IMR-90 (cell line): ENCODE results near the gene ANO2. TPM values are rescaled to one million over a fixed set of nuclear protein-coding genes. Genes with fewer than 3 reads are reported as not detected.

Source experiments
- ATAC-seq: fragments of 200-7000 bp; cut with Tn5 transposase; 2 replicates; pipeline ENCODE4 v1.9.1; 2020; ENCODE audit warnings: low read depth, mild to moderate bottlenecking, moderate library complexity
- BruUV-seq: library from RNA; stranded (reverse); fragments of 400-500 nt; replicated peaks from 2 replicates; lab custom pipeline; 2021; lab: Mats Ljungman, UMichigan
- CTCF ChIA-PET: fragments of 300-600 bp; formaldehyde crosslinking; extraction: SDS; loops from one replicate; lab custom pipeline; 2021; ENCODE audit warnings: antibody characterized with exemption; lab: Yijun Ruan, JAX
- POLR2A ChIA-PET: fragments of 300-600 bp; sonication (Branson Sonifier 250); formaldehyde crosslinking; loops from one replicate; lab custom pipeline; 2022; ENCODE audit warnings: antibody characterized with exemption; ENCODE audit not compliant: unreplicated experiment; lab: Charles Lee
- DNase-seq: peaks from one replicate; pipeline ENCODE4 v3.0.0; 2013
- H2AFZ ChIP-seq: replicated peaks from 2 replicates; pipeline ENCODE3; 2013; ENCODE audit warnings: low read length, mild to moderate bottlenecking; ENCODE audit not compliant: poor library complexity
- H2AK5ac ChIP-seq: 2 replicates; pipeline ENCODE4 v1.6.1; 2013; ENCODE audit warnings: low read depth, low read length, inconsistent platforms
- H2AK9ac ChIP-seq: replicated peaks from 2 replicates; pipeline ENCODE3; 2013; ENCODE audit warnings: mild to moderate bottlenecking, low read depth, low read length, moderate library complexity; ENCODE audit not compliant: poor library complexity
- H2BK120ac ChIP-seq: 2 replicates; pipeline ENCODE4 v1.6.1; 2013; ENCODE audit warnings: low read depth, low read length, inconsistent platforms
- H2BK15ac ChIP-seq: 3 replicates; pipeline ENCODE4 v1.6.1; 2013; ENCODE audit warnings: low read depth, low read length, inconsistent platforms
- H2BK20ac ChIP-seq: 2 replicates; pipeline ENCODE4 v1.6.1; 2013; ENCODE audit warnings: low read depth, mild to moderate bottlenecking, inconsistent platforms, low read length, moderate library complexity
- H2BK5ac ChIP-seq: 2 replicates; pipeline ENCODE4 v1.6.1; 2013; ENCODE audit warnings: mild to moderate bottlenecking, low read depth, low read length, inconsistent platforms; ENCODE audit not compliant: poor library complexity, severe bottlenecking
- H3K14ac ChIP-seq: replicated peaks from 2 replicates; pipeline ENCODE4 v1.6.1; 2013; ENCODE audit warnings: low read depth, low read length, inconsistent platforms
- H3K18ac ChIP-seq: 2 replicates; pipeline ENCODE4 v1.6.1; 2013; ENCODE audit warnings: low read depth, low read length, control low read depth
- H3K23ac ChIP-seq: 2 replicates; pipeline ENCODE4 v1.6.1; 2013; ENCODE audit warnings: low read depth, low read length, inconsistent platforms
- H3K27ac ChIP-seq: 2 replicates; pipeline ENCODE4 v1.5.1; 2013; ENCODE audit warnings: mild to moderate bottlenecking, control low read depth, low read length; ENCODE audit not compliant: insufficient read depth
- H3K27me3 ChIP-seq: 2 replicates; pipeline ENCODE4 v1.6.1; 2013; ENCODE audit warnings: low read length; ENCODE audit not compliant: control insufficient read depth, insufficient read depth
- H3K36me3 ChIP-seq: 2 replicates; pipeline ENCODE4 v1.6.1; 2013; ENCODE audit warnings: low read length, mixed read lengths; ENCODE audit not compliant: control insufficient read depth, insufficient read depth
- H3K4ac ChIP-seq: 2 replicates; pipeline ENCODE4 v1.6.1; 2013; ENCODE audit warnings: low read depth, low read length, inconsistent platforms
- H3K4me1 ChIP-seq: 2 replicates; pipeline ENCODE4 v1.6.1; 2013; ENCODE audit warnings: low read length, mixed read lengths; ENCODE audit not compliant: control insufficient read depth, insufficient read depth
- H3K4me2 ChIP-seq: 2 replicates; pipeline ENCODE4 v1.6.1; 2013; ENCODE audit warnings: low read depth, mild to moderate bottlenecking, control low read depth, low read length, moderate library complexity
- H3K4me3 ChIP-seq: 2 replicates; pipeline ENCODE4 v1.5.1; 2013; ENCODE audit warnings: low read depth, mild to moderate bottlenecking, control low read depth, low read length, moderate library complexity; ENCODE audit not compliant: insufficient read depth
- H3K56ac ChIP-seq: 2 replicates; pipeline ENCODE4 v1.6.1; 2013; ENCODE audit warnings: low read length, inconsistent platforms; ENCODE audit not compliant: insufficient read depth; ENCODE audit errors: extremely low read depth
- H3K79me1 ChIP-seq, 2 experiments: 2 replicates each; pipeline ENCODE4 v1.6.1; 2013; ENCODE audit warnings: low read length in 2 of 2, inconsistent platforms in 1 of 2, low read depth in 1 of 2
- H3K9ac ChIP-seq: 2 replicates; pipeline ENCODE4 v1.6.1; 2013; ENCODE audit warnings: low read depth, low read length, control low read depth
- H3K9me1 ChIP-seq: 2 replicates; pipeline ENCODE4 v1.6.1; 2013; ENCODE audit warnings: low read length, inconsistent platforms; ENCODE audit not compliant: insufficient read depth
- H3K9me3 ChIP-seq: 2 replicates; pipeline ENCODE4 v1.6.1; 2013; ENCODE audit warnings: low read length; ENCODE audit not compliant: control insufficient read depth, insufficient read depth
- H4K20me1 ChIP-seq: 2 replicates; pipeline ENCODE4 v1.6.1; 2013; ENCODE audit warnings: low read length, inconsistent platforms; ENCODE audit not compliant: insufficient read depth
- H4K5ac ChIP-seq: 2 replicates; pipeline ENCODE4 v1.6.1; 2013; ENCODE audit warnings: mild to moderate bottlenecking, low read depth, low read length, control low read depth
- H4K8ac ChIP-seq, 2 experiments: 2 replicates each; pipeline ENCODE4 v1.6.1; 2013; ENCODE audit warnings: low read depth in 2 of 2, low read length in 2 of 2, control low read depth in 1 of 2, inconsistent platforms in 1 of 2
- H4K91ac ChIP-seq: 2 replicates; pipeline ENCODE4 v1.6.1; 2013; ENCODE audit warnings: low read depth, low read length, inconsistent platforms; ENCODE audit not compliant: insufficient read depth
- BHLHE40 ChIP-seq: fragments of 150-350 bp; IDR thresholded peaks from 2 replicates; pipeline ENCODE4 v1.6.1; 2016; ENCODE audit warnings: mild to moderate bottlenecking, low read depth, low read length
- CEBPB ChIP-seq: IDR thresholded peaks from 2 replicates; pipeline ENCODE4 v1.6.1; 2012; ENCODE audit warnings: low read depth, low read length, improper control_type of control experiment
- CHD1 ChIP-seq: IDR thresholded peaks from 2 replicates; pipeline ENCODE4 v1.6.1; 2012; ENCODE audit warnings: low read depth, low read length, improper control_type of control experiment
- ELK1 ChIP-seq: fragments of 150-350 bp; IDR thresholded peaks from 2 replicates; pipeline ENCODE4 v1.6.1; 2016; ENCODE audit warnings: low read depth, mild to moderate bottlenecking, low read length, moderate library complexity, borderline replicate concordance
- FOS ChIP-seq: fragments of 150-350 bp; IDR thresholded peaks from 2 replicates; pipeline ENCODE4 v1.6.1; 2016; ENCODE audit warnings: low read depth, low read length
- MAFK ChIP-seq: IDR thresholded peaks from 2 replicates; pipeline ENCODE4 v1.6.1; 2012; ENCODE audit warnings: low read depth, low read length, improper control_type of control experiment
- MAZ ChIP-seq: IDR thresholded peaks from 2 replicates; pipeline ENCODE4 v1.6.1; 2012; ENCODE audit warnings: low read depth, mild to moderate bottlenecking, low read length, improper control_type of control experiment, moderate library complexity, borderline replicate concordance
- MXI1 ChIP-seq: IDR thresholded peaks from 2 replicates; pipeline ENCODE4 v1.6.1; 2012; ENCODE audit warnings: low read depth, mild to moderate bottlenecking, low read length, moderate library complexity, borderline replicate concordance
- NFE2L2 ChIP-seq: fragments of 150-350 bp; IDR thresholded peaks from 2 replicates; pipeline ENCODE4 v1.6.1; 2016; ENCODE audit warnings: low read depth, mild to moderate bottlenecking, low read length
- POLR2A ChIP-seq: IDR thresholded peaks from 2 replicates; pipeline ENCODE4 v1.6.1; 2012; ENCODE audit warnings: mild to moderate bottlenecking, low read depth, low read length
- RAD21 ChIP-seq: IDR thresholded peaks from 2 replicates; pipeline ENCODE4 v1.6.1; 2012; ENCODE audit warnings: low read length, improper control_type of control experiment
- RCOR1 ChIP-seq: IDR thresholded peaks from 2 replicates; pipeline ENCODE4 v1.6.1; 2012; ENCODE audit warnings: mild to moderate bottlenecking, low read length, improper control_type of control experiment; ENCODE audit not compliant: insufficient replicate concordance
- RFX5 ChIP-seq: IDR thresholded peaks from 2 replicates; pipeline ENCODE4 v1.8.0; 2012; ENCODE audit warnings: low read depth, mild to moderate bottlenecking, low read length, moderate library complexity
- SMC3 ChIP-seq: fragments of 150-350 bp; IDR thresholded peaks from 2 replicates; pipeline ENCODE4 v1.6.1; 2016; ENCODE audit warnings: low read depth, mild to moderate bottlenecking, antibody characterized with exemption, low read length, moderate library complexity
- USF2 ChIP-seq: fragments of 150-350 bp; IDR thresholded peaks from 2 replicates; pipeline ENCODE4 v1.6.1; 2017; ENCODE audit warnings: mild to moderate bottlenecking, antibody characterized with exemption, low read length, low read depth
- WGBS, 2 experiments: methylation state at CpG; one replicate each; pipeline versions ENCODE4 v1.1.5 to v1.1.7; 2013; ENCODE audit warnings: missing lambda C conversion rate in 2 of 2; ENCODE audit not compliant: insufficient read length in 1 of 2; ENCODE audit errors: extremely low coverage in 2 of 2; 5-methylcytosine and 5-hydroxymethylcytosine counted together
- dilution Hi-C: fragments of 300-500 bp; cut with HindIII; formaldehyde crosslinking; loops from one replicate; pipeline ENCODE4 v1.14.3; 2018; ENCODE audit warnings: low sequenced_read_pairs; ENCODE audit not compliant: unreplicated experiment
- in situ Hi-C: fragments of 300-500 bp; cut with MboI; formaldehyde crosslinking; loops from 3 replicates; pipeline ENCODE4 v1.14.3; 2019; ENCODE audit warnings: low sequenced_read_pairs, inconsistent platforms, mixed read lengths
- intact Hi-C: fragments of 100-400 bp; cut with micrococcal nuclease; formaldehyde crosslinking; loops from 2 replicates; pipeline ENCODE4 v1.10.0; 2022
- polyA plus RNA-seq, 3 experiments: library from polyadenylated mRNA; depleted of rRNA; stranded (reverse); fragments of >200 nt; gene quantifications; 2 replicates each; pipeline ENCODE4 v1.2.3, GENCODE V29; 2012; ENCODE audit warnings: low replicate concordance in 1 of 3
- total RNA-seq: library from RNA; depleted of rRNA; stranded (reverse); fragments of >200 nt; gene quantifications from 2 replicates; pipeline ENCODE4 v1.2.3, GENCODE V29; 2012
- TF ChIP-seq, protein P1 (sequence below): conservative IDR thresholded peaks from 2 replicates; pipeline ENCODE4 v1.5.1; 2012; ENCODE audit warnings: mild to moderate bottlenecking, low read depth, low read length, improper control_type of control experiment

ANO2 gene
- total and polyA plus RNA-seq, 2 of the 4 experiments (the other 2 are of a cell fraction): 0.22 TPM; not detected in 1

DNA sequence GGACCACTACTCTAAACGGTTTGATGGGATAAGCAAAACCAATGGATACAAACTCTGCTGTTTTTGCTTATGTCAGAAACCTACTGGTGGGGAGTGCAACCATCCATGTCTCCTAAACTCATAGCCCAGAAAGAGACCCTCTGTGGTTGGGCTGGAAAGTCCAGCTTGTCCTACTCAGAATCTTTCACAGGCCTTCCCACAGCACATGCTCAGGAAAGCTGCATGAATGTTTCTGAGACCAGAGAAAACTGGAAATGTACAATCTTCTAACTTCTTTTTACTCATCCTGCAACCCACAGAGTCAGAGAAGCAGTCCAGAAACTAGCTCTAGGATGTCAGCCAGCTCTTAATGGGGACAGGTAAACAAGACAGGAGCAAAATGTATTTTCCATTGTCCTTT lies 73.3 kb downstream of the ANO2 start:
- no CpG with 5 or more reads among the region's 1 CpG for WGBS, 2 experiments
- Histone ChIP-seq H2AFZ (no peak overlapping the region), H3K18ac (no peak overlapping the region), H4K5ac (no peak overlapping the region), H3K4me1 (no peaks in the 10 kb centered on the region), H4K91ac (no peak overlapping the region), H3K27me3 (peaks cover 10% of the 10 kb centered on the region), H3K79me1 (no peaks in the 10 kb centered on the region), H3K14ac (no peak overlapping the region), H2BK120ac (no peak overlapping the region), H3K9me3 (no peaks in the 10 kb centered on the region), H2BK5ac (no peak overlapping the region), H4K8ac (no peak overlapping the region), H3K27ac (no peak overlapping the region), H3K36me3 (no peaks in the 10 kb centered on the region), H3K56ac (no peak overlapping the region), H2AK9ac (no peak overlapping the region), H3K9me1 (no peaks in the 10 kb centered on the region), H4K20me1 (no peaks in the 10 kb centered on the region), H3K4me3 (no peak overlapping the region), H3K4ac (no peak overlapping the region), H2BK15ac (no peak overlapping the region), H3K4me2 (no peak overlapping the region), H3K9ac (no peak overlapping the region), H3K23ac (no peak overlapping the region), H2AK5ac (no peak overlapping the region), H2BK20ac (no peak overlapping the region)
- CTCF ChIA-PET: no interaction called here
- DNase-seq (no peak), ATAC-seq (no peak)
- TF ChIP-seq BHLHE40: no peak
- TF ChIP-seq FOS: no peak
- TF ChIP-seq USF2: no peak
- no peak for TF ChIP-seq MXI1
- no peak for TF ChIP-seq MAFK
- TF ChIP-seq MAZ: no peak
- no peak for TF ChIP-seq NFE2L2
- no peak for TF ChIP-seq ELK1
- no peak for TF ChIP-seq SMC3
- TF ChIP-seq RFX5: no peak
- TF ChIP-seq RCOR1: no peak
- no peak for TF ChIP-seq RAD21
- no peak for TF ChIP-seq POLR2A
- no peak for TF ChIP-seq CEBPB
- TF ChIP-seq, protein P1, sequence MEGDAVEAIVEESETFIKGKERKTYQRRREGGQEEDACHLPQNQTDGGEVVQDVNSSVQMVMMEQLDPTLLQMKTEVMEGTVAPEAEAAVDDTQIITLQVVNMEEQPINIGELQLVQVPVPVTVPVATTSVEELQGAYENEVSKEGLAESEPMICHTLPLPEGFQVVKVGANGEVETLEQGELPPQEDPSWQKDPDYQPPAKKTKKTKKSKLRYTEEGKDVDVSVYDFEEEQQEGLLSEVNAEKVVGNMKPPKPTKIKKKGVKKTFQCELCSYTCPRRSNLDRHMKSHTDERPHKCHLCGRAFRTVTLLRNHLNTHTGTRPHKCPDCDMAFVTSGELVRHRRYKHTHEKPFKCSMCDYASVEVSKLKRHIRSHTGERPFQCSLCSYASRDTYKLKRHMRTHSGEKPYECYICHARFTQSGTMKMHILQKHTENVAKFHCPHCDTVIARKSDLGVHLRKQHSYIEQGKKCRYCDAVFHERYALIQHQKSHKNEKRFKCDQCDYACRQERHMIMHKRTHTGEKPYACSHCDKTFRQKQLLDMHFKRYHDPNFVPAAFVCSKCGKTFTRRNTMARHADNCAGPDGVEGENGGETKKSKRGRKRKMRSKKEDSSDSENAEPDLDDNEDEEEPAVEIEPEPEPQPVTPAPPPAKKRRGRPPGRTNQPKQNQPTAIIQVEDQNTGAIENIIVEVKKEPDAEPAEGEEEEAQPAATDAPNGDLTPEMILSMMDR: no peak
- no peak for TF ChIP-seq CHD1
- dilution Hi-C loops: no loop called here
- intact Hi-C loops: loop anchor here (2.0 kb wide), 1 partner anchor 443 kb away; no protein-coding TSS in a partner anchor
- POLR2A ChIA-PET: no interaction called here
- no TSS peak for BruUV-seq
- in situ Hi-C loops: no loop called here
